HepG2 (cell line): Measurements from ENCODE around the gene NCBP1. TPM values are rescaled to one million over a fixed set of nuclear protein-coding genes. Genes with fewer than 3 reads are reported as not detected.

Source experiments
- ATAC-seq: fragments of 200-7000 bp; cut with Tn5 transposase; 3 replicates; pipeline ENCODE4 v1.9.1; 2020; ENCODE audit warnings: mild to moderate bottlenecking, moderate library complexity
- BruUV-seq: library from RNA; stranded (reverse); fragments of 400-500 nt; replicated peaks from 2 replicates; lab custom pipeline; 2021; lab: Mats Ljungman, UMichigan
- CTCF ChIA-PET: fragments of 300-600 bp; formaldehyde crosslinking; extraction: SDS; loops from one replicate; lab custom pipeline; 2021; ENCODE audit warnings: low total read pairs, inconsistent platforms, low intra/inter-chr PET ratio; lab: Yijun Ruan, JAX
- POLR2A ChIA-PET: fragments of 350-600 bp; sonication (Branson Sonifier 250); formaldehyde crosslinking; loops from one replicate; lab custom pipeline; 2020; ENCODE audit warnings: antibody characterized with exemption, inconsistent platforms; lab: Yijun Ruan, JAX
- DNase-seq: peaks from one replicate; pipeline ENCODE4 v3.0.0-alpha.2; 2015; ENCODE audit warnings: low spot score
- FAIRE-seq: peaks from 3 replicates; lab custom pipeline; 2011; peaks lifted over from hg19 to GRCh38; lab: Jason Lieb, UNC
- H2AFZ ChIP-seq: one replicate; pipeline ENCODE4 v1.6.1; 2011; ENCODE audit warnings: low read length, inconsistent platforms
- H3K27ac ChIP-seq: fragments of 300-600 bp; 3 replicates; pipeline ENCODE4 v1.8.0; 2011; ENCODE audit warnings: mixed run types, mild to moderate bottlenecking, mixed read lengths, low read length, inconsistent platforms; ENCODE audit not compliant: insufficient read depth; ENCODE audit errors: extremely low read length
- H3K27me3 ChIP-seq, 2 experiments: fragments of 200-600 bp in 1 of 2; 2 replicates in 1 of 2; 3 replicates in 1 of 2; pipeline versions ENCODE4 v1.6.0 to v1.8.0; 2011; ENCODE audit warnings: low read length in 2 of 2, mild to moderate bottlenecking in 2 of 2, moderate library complexity in 2 of 2, inconsistent platforms in 1 of 2; ENCODE audit not compliant: insufficient read depth in 2 of 2, control insufficient read depth in 1 of 2
- H3K36me3 ChIP-seq, 2 experiments: fragments of 200-600 bp in 1 of 2; replicated peaks in 1 of 2; 2 replicates in 1 of 2; 3 replicates in 1 of 2; pipeline versions ENCODE4 v1.5.1 to v1.8.0; 2011; ENCODE audit warnings: low read length in 2 of 2, inconsistent platforms in 1 of 2; ENCODE audit not compliant: insufficient read depth in 2 of 2, control insufficient read depth in 1 of 2
- H3K4me1 ChIP-seq: 2 replicates; pipeline ENCODE4 v1.5.1; 2012; ENCODE audit warnings: low read length, inconsistent platforms; ENCODE audit not compliant: insufficient read depth
- H3K4me2 ChIP-seq: 2 replicates; pipeline ENCODE4 v1.6.0; 2011; ENCODE audit warnings: low read depth, low read length, inconsistent platforms
- H3K4me3 ChIP-seq, 3 experiments: fragments of 200-600 bp in 1 of 3; sonication (generic), shearing (Covaris generic) in 1 of 3; replicated peaks in 1 of 3; 2 replicates each; pipeline ENCODE4 v1.5.1; 2011 to 2016; ENCODE audit warnings: low read length in 3 of 3, inconsistent platforms in 2 of 3, low read depth in 2 of 3, mild to moderate bottlenecking in 2 of 3, control low read depth in 1 of 3, mixed read lengths in 1 of 3; ENCODE audit not compliant: insufficient read depth in 1 of 3
- H3K79me2 ChIP-seq: one replicate; pipeline ENCODE4 v1.6.1; 2011; ENCODE audit warnings: low read length, inconsistent platforms; ENCODE audit not compliant: insufficient read depth
- H3K9ac ChIP-seq: 2 replicates; pipeline ENCODE4 v1.6.0; 2011; ENCODE audit warnings: mild to moderate bottlenecking, low read depth, low read length, inconsistent platforms; ENCODE audit not compliant: insufficient read depth
- H3K9me3 ChIP-seq: 2 replicates; pipeline ENCODE4 v1.5.1; 2012; ENCODE audit warnings: mild to moderate bottlenecking, low read length
- H4K20me1 ChIP-seq: 2 replicates; pipeline ENCODE4 v1.6.0; 2011; ENCODE audit warnings: inconsistent platforms, mild to moderate bottlenecking, low read length, moderate library complexity; ENCODE audit not compliant: insufficient read depth
- LCORL ChIP-seq, 2 experiments: fragments of 450-650 bp in 1 of 2; sonication (generic) in 1 of 2; formaldehyde crosslinking in 1 of 2; IDR thresholded peaks; 2 replicates each; pipeline versions ENCODE4 v1.5.0 to v1.6.1; 2017 to 2020; ENCODE audit warnings: antibody characterized with exemption in 1 of 2, missing genetic modification reagents in 1 of 2
- MEF2D ChIP-seq: sonication (generic); formaldehyde crosslinking; IDR thresholded peaks from 2 replicates; pipeline ENCODE4 v1.5.1; 2020; ENCODE audit warnings: mild to moderate bottlenecking, missing genetic modification reagents
- MXI1 ChIP-seq: IDR thresholded peaks from 3 replicates; pipeline ENCODE4 v1.6.1; 2012; ENCODE audit warnings: low read depth, low read length, inconsistent platforms, borderline replicate concordance
- SALL2 ChIP-seq: sonication (generic); formaldehyde crosslinking; IDR thresholded peaks from 2 replicates; pipeline ENCODE4 v1.8.1; 2023; ENCODE audit warnings: mild to moderate bottlenecking, missing genetic modification reagents, inconsistent platforms
- ZNF629 ChIP-seq: sonication (generic); formaldehyde crosslinking; conservative IDR thresholded peaks from 2 replicates; pipeline ENCODE4 v1.5.0; 2020; ENCODE audit warnings: missing genetic modification reagents
- WGBS: methylation state at CpG from one replicate; pipeline ENCODE4 v1.1.6; 2017; ENCODE audit warnings: low lambda C conversion rate; 5-methylcytosine and 5-hydroxymethylcytosine counted together
- in situ Hi-C: cut with HindIII; loops from 2 replicates; pipeline ENCODE4 v1.10.0; 2017; ENCODE audit warnings: low pct_unique_long_range_greater_than_20kb; ENCODE audit not compliant: extremely low pct_ligation_motif_present
- intact Hi-C: fragments of 100-400 bp; cut with micrococcal nuclease; formaldehyde crosslinking; loops from one replicate; pipeline ENCODE4 v1.10.0; 2022; ENCODE audit not compliant: unreplicated experiment
- polyA plus RNA-seq, 8 experiments: library from polyadenylated mRNA; depleted of rRNA in 3 of 8; stranded (reverse) in 7 of 8; unstranded in 1 of 8; fragments of >200 nt; fragmentation: Illumina TruSeq in 4 of 8; extraction: Trizol in 4 of 8; gene quantifications; 2 replicates each; pipeline versions ENCODE4 v1.2.1 to v1.2.3, GENCODE V29; 2011 to 2016; ENCODE audit warnings: low read depth in 4 of 8, missing spikeins in 1 of 8, mixed read lengths in 1 of 8; ENCODE audit not compliant: insufficient read depth in 1 of 8
- total RNA-seq, 5 experiments: library from RNA; depleted of rRNA; stranded (reverse); fragments of >200 nt; fragmentation: Illumina TruSeq; extraction: Trizol; gene quantifications; 2 replicates each; pipeline ENCODE4 v1.2.3, GENCODE V29; 2016; ENCODE audit warnings: low read depth in 1 of 5
- TF ChIP-seq, protein P1 (sequence below): sonication (generic); formaldehyde crosslinking; IDR thresholded peaks from 2 replicates; pipeline ENCODE4 v1.4.0; 2020; ENCODE audit warnings: missing genetic modification reagents, borderline replicate concordance
- TF ChIP-seq, protein P2 (sequence below): sonication (generic); formaldehyde crosslinking; IDR thresholded peaks from 2 replicates; pipeline ENCODE4 v1.9.0; 2021; ENCODE audit warnings: missing genetic modification reagents, mild to moderate bottlenecking, borderline replicate concordance

The NCBP1 gene
- total and polyA plus RNA-seq, 2 of the 13 experiments (the other 11 are each of a cell fraction or from before 2014, with no cell fraction given): 13.3 to 40.2 TPM

DNA sequence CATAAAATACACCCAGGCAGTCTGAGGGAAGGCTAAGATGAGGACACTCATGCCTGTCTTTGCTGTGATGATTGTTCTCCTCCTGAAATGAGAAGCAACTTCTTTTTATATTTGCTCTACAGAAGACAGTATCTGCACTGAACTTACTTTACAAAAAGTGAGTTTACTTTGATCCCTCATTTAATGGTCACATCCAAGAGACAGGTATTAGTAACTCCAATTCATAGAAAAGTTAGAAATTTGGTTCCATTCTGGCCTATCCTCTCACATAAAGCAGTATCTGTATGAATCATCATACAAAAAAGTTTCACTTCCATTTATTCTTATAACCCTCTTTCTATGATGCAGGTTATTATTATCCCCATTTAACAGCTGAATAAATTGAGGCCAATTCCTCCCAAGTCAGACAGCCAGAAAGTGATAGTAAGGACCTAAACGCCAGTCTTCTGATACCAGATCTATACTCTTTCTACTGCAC, 15.6 kb upstream of the NCBP1 start:
- H3K27ac ChIP-seq: no peak overlapping the region
- no peaks in the 10 kb centered on the region for H3K27me3 ChIP-seq
- H2AFZ ChIP-seq: no peak overlapping the region
- POLR2A ChIA-PET: interaction anchor here (2.1 kb wide), 1 partner anchor 15 kb away, joined by 7 read pairs; the partner anchor contains the start of genes NCBP1 and TSTD2
- 97% methylated on average over 1 of the region's 1 CpG for WGBS
- H3K4me1 ChIP-seq: no peaks in the 10 kb centered on the region
- intact Hi-C loops: loop anchor here (5.0 kb wide), 3 partner anchors 206 to 761 kb away; partner anchors contain the start of gene TDRD7
- no peak overlapping the region for H3K4me2 ChIP-seq
- BruUV-seq: no TSS peak
- no peak overlapping the region for H3K4me3 ChIP-seq
- TF ChIP-seq ZNF629 (peak; percentile 40), MEF2D (CRISPR knock-in tag) (no peak), LCORL (IDR thresholded peaks at IDR 0.05) (no peak), LCORL (CRISPR knock-in tag; IDR thresholded peaks at IDR 0.05) (no peak), MXI1 (no peak), SALL2 (CRISPR knock-in tag) (no peak)
- TF ChIP-seq, protein P1, sequence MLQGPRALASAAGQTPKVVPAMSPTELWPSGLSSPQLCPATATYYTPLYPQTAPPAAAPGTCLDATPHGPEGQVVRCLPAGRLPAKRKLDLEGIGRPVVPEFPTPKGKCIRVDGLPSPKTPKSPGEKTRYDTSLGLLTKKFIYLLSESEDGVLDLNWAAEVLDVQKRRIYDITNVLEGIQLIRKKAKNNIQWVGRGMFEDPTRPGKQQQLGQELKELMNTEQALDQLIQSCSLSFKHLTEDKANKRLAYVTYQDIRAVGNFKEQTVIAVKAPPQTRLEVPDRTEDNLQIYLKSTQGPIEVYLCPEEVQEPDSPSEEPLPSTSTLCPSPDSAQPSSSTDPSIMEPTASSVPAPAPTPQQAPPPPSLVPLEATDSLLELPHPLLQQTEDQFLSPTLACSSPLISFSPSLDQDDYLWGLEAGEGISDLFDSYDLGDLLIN (CRISPR knock-in tag): no peak
- TF ChIP-seq, protein P2, sequence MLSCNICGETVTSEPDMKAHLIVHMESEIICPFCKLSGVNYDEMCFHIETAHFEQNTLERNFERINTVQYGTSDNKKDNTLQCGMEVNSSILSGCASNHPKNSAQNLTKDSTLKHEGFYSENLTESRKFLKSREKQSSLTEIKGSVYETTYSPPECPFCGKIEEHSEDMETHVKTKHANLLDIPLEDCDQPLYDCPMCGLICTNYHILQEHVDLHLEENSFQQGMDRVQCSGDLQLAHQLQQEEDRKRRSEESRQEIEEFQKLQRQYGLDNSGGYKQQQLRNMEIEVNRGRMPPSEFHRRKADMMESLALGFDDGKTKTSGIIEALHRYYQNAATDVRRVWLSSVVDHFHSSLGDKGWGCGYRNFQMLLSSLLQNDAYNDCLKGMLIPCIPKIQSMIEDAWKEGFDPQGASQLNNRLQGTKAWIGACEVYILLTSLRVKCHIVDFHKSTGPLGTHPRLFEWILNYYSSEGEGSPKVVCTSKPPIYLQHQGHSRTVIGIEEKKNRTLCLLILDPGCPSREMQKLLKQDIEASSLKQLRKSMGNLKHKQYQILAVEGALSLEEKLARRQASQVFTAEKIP (CRISPR knock-in tag): no peak
- TF ChIP-seq, all 625 proteins: peak for 1
- H3K79me2 ChIP-seq: no peaks in the 10 kb centered on the region
- no peak for FAIRE-seq
- H3K36me3 ChIP-seq: peaks cover 7 to 35% of the 10 kb centered on the region in 2 experiments
- CTCF ChIA-PET: no interaction called here
- no peaks in the 10 kb centered on the region for H3K9me3 ChIP-seq
- in situ Hi-C loops: loop anchor here (25.0 kb wide), 1 partner anchor 756 kb away; the partner anchor contains the start of gene ZNF782
- no peak for DNase-seq
- ATAC-seq: no peak
- H3K9ac ChIP-seq: no peak overlapping the region
- H4K20me1 ChIP-seq: no peaks in the 10 kb centered on the region
